SIG-M5 treated with dmso at 0.1 percent for 504 hours (cell line): ENCODE results near the gene ERFE.
A peak's percentile ranks its signal among the peaks of the same experiment; 100 is the strongest.

ENCODE experiments used
- DNase-seq: peaks from one replicate; lab custom pipeline; 2025; ENCODE audit not compliant: unreplicated experiment; lab: John Stamatoyannopoulos, UW

Gene ERFE

DNA sequence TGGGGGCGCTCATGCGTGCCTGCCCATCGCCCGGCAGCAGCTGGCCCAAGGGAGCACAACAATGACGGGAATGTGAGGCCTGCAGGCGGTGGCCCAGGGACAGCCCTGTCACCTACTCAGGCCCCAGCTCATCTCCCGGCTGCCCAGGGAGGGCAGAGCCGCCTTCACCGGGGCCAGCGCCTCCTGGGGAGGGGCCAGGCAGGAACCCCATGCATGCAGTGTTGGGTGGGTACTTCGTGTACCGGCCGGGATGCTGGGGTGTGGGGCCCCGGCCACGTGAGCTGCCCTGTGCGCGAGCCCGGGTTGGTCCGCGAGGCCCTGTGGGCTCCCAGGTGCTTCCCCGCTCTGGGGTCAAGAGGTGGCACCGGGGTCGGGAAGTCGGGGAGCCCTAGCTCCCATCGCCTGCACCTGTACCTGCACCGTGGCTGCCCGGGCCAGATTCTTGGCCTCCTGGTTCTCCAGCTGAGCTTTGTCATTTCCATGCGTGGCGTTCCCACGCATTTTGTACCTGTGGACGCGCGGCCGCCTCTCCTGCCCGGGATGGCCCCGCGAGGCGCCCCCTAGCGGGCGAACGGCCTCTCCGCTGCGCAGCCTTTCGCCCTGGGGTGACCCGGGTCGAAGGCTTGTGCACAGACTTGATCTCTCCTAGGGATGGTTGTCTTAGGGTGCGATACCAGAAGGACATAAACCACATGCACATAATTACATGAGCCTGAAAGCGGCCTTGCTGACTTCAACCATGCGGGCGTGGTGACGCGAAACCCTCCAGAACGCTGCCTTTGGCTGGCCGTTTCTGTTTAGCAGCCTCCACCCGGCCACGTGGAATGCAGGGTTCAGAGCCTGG is 19.4 kb upstream of the ERFE start:
- no peak for DNase-seq

DNA sequence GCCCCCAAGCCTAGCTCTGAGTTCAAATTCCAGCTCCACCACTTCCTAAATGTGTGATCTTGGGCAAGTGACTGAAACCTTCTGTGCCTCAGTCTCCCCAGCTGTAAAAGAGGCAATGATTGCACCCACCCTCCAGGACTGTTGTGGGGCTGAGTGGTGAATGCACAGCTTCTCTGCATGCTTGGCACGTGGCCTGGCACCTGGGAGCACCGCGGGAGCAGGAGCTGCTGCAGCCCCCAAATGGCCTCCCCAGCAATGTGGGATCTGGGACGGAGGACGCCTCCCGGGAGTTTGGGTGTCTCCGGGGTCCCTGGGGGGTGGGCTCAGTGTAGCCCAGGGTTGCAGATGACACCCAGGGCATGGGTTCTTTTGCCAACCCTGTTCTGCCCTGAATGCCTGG is 18.7 kb upstream of the ERFE start:
- DNase-seq, result no peak

DNA sequence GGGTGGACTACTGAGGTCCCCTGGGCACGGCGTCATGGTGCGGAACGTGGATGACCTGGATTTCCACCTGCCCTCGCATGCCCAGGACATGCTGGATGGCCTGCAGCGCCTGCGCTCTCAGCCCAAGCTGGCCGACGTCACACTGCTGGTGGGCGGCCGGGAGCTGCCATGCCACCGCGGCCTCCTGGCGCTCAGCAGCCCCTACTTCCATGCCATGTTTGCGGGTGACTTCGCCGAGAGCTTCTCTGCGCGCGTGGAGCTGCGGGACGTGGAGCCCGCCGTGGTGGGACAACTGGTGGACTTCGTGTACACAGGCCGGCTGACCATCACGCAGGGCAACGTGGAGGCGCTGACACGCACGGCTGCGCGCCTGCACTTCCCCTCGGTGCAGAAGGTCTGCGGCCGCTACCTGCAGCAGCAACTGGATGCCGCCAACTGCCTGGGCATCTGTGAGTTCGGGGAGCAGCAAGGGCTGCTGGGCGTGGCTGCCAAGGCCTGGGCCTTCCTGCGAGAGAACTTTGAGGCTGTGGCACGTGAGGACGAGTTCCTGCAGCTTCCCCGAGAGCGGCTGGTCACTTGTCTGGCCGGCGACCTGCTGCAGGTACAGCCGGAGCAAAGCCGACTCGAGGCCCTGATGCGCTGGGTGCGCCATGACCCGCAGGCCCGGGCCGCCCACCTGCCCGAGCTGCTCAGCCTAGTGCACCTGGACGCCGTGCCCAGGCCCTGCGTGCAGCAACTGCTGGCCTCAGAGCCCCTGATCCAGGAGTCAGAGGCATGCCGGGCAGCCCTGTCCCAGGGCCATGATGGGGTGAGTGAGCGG is 17.8 kb upstream of the ERFE start:
- no peak for DNase-seq

DNA sequence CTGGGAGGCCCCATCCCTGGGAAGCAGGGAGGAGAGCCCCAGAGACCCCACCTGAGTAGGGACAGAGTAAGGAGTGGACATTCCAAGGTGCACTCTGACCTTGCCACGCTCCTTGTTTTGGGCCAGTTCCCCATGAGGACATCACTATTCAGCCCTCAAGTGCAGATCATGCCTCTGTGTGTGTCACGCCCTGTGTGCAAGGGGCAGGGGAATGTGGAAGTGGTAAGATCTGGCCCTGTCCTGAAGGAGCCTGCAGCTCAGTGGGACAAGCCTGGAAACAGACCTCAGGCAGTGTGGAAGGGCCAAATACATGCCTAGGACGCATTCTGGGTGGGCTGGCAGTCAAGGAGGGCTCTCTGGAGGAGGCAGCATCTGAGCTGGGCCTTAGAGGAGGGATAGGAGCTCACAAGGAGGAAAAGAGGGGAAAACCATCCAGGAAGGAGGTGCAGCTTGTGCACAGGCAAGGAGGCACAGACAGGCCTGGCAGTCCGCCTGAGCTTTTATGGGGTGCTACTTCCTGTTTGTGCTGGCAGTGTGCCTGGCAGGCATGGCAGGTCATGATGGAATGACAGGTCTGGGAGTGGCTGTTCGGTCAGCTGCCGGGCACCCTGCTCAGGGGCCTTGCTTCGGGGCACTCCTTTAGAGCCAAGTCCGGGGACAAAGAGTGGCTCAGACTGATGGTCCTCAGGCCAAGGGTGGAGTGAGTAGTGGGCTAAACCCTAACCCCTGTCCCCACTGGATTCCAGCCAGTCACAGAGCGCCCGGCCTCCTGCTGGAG is 17.0 kb upstream of the ERFE start:
- DNase-seq, result peak; percentile 55

DNA sequence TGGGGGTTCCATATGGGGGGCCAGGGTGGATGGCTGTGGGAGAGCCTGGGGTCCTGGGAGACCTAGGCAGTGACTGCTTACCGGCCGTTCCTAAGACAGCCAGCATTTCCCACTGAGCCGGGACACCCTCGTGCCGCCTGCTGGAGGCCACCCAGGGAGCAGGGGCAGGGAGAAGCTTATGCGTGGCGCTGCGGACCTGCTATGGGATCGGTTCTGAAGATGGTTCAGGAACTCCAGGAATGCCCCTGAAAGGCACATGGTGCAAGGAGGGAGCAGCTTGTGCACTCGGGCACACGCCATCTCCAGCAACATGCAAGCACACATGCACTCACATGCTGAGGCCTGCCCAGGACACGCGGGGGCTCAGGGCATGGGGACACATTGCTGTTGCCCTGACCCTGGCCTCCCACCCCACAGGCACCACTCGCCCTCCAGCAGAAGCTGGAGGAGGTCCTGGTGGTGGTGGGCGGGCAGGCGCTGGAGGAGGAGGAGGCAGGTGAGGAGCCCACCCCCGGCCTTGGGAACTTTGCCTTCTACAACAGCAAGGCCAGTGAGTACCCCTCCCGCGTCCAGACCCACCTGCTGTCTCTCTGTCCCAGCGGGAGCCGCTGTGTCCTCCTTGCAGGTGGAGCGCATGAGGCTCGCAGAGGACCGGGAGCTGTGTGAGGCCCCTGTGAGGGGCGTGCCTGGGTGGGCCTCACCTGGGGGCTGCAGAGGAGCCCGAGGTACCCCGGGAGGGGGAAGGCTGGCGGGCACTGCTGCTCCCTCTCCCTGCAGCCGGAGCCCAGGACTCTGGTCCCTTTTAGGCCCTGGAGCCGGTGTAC is 16.2 kb upstream of the ERFE start:
- no peak for DNase-seq

DNA sequence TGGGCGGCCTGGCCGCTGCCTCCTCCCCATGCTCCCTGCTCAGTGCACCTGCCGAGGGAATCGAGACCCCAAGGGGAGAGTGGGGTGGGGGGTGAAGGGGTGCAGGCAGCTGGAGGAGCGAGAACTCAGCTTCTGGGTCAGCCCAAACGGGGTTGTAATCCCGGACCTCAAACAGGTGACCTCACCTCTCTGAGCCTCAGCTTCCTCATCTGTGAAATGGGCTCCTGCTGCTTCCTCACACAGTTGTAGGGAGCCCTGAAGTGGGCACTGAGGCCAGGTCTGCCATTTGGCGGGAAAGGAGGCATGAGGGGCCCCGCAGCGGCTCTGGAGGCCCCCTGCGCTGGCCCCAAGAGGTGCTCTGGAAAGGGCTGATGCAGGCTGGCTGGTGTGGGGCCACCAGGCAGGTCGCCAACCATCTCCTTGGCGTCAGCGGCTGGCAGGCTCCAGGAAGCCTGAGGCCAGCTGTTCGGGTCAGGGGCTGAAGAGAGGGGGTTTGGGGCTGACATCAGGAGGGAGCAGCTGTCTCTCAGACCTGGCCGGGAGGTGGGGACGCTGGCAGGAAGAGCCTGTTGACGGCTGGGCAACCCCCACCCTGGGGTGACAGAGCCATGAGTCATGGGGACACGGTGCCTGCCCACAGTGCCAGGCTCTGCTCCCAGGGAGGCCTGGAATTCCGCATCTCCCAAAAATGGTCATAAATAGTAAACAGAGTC is 15.4 kb upstream of the ERFE start:
- no peak for DNase-seq

DNA sequence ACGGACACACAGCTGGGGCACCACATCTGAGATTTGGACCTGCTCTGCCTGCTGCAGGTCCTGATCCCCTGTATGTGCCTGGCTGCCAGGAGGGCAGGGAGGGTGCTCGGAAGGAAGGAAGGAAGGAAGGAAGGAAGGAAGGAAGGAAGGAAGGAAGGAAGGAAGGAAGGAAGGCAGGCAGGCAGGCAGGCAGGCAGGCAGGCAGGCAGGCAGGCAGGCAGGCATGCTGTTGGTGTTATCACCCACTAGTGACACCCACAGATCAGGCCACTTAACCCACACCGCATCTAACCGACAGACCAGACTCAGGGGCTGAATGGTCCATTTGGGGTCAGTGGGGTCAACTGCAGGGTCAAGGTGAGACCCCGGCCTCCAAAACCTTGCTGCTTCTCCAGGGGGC is 14.5 kb upstream of the ERFE start:
- DNase-seq, result no peak

DNA sequence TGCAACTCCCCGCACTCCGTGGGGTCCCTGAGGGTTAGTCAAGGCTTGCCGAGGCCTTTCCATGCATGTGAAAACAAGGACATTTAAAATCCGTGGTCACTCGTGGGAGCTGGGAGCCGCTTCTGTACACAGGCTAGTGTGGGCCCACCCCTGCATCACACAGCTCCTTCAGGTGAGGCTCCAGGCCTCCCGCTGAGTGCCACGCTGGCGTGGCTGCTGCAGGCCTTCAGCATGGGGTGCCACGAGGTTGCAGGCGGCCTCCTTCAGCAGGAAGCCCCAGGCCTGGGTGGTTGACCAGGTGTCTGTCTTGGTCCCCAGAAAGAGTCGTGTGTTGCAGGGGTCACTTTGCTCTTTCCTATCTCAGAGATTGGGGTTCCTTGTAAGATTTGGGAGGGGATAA is 13.7 kb upstream of the ERFE start:
- DNase-seq, result no peak

DNA sequence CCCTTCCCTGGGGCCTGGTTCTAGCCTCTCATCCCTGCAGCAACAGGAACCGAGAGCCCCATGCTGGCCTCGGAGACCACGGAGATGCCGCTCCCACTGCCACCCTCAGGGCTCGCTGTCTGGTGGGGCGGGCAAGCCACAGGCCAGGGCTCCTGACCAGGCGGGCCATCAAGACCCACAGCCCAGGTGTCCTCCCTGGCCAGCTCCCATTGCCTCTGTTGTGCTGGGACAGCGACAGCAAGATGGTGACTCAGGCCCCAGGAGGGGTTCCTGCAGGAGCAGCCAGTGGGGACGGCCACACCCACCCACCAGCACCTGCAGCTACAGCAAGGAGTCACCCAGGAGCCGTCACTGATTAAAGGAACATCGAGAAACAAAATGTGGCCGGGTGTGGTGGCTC is 12.9 kb upstream of the ERFE start:
- DNase-seq, result no peak

DNA sequence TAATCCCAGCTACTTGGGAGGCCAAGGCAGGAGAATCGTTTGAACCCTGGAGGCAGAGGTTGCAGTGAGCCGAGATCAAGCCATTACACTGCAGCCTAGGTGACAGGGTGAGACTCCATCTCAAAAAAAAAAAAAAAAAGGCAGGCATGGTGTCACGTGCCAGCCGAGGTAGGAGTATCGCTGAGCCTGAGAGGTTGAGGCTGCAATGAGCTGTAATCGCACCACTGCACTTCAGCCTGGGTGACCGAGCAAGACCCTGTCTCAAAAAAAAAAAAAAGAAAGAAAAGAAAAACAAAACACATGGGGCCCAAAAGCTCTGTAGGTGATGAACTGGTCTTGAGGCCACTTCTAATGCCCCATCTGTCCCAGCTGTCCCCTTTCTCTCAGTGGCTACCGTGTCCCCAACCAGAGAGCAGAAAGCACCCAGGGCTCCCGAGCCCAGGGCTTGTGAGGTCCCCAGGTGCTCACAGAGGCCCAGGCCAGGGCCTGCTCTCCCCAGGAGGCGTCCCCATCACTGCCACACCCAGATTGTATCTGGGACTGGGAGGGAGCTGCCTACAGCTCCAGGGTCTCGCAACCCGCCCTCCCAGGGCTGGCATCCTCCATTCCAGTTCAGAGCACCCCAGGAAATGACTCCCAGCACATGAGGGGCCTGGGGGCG is 11.8 kb upstream of the ERFE start:
- no peak for DNase-seq

DNA sequence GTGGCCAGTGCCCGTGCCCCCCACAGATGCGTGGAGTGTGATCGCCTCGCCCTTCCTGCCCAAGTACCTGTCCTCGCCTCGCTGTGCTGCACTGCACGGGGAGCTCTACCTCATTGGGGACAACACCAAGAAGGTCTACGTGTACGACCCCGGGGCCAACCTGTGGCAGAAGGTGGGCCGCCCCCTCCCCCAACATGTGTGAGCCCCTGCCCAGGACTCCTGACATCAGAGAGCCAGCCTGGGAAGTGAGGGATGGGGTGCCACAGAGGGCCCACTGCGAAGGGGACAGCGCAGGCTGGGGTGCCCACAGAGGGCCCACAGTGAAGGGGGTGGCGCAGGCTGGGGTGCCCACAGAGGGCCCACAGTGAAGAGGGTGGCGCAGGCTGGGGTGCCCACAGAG is 9.8 kb upstream of the ERFE start:
- no peak for DNase-seq

DNA sequence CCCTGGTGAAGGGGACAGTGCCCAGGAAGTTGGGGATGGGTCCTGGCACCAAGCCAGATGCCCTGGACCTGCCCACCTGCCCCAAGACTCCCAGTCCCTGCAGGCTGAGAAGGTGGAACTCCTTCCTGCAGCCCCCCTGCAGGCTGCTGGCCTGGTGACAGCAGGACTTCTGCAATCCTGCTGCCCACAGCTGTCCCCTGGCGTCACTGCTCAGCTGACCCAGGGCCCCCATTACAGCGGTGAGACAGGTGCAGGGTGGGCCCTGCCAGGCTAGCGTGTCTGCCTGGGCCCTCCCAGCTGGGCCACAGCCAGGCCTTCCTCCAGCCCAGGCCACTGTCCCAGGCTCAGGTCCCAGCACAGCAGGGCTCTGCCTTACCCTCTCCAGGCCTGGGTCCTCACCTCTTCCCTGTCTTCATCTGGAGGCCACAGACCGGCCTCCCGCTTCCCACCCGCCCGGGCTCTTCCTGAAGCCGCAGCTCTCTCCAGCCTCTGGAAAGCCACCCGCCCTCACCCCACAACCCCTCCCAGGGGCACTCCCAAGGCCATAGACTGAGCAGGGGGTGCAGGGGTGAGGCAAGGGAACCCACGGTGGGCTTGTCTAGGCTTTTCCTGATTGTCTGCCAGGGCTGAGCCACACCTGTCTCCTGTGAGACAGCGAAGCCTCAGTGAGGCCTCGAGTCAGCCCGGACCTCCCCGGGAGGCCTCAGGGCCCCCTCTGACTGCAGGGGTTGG is 8.8 kb upstream of the ERFE start:
- no peak for DNase-seq

DNA sequence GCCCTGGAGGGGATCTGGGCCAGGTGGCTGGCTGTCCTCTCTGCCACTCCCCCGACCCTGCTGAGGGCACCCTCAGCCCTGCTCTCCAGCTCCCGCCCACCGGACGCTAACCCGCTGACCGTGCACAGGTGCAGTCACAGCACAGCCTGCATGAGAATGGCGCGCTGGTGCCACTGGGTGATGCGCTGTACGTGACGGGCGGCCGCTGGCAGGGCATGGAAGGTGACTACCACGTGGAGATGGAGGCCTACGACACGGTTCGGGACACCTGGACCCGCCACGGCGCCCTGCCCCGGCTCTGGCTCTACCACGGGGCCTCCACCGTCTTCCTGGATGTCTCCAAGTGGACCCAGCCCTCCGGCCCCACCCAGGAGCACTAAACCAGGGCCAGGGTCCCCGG is 8.1 kb upstream of the ERFE start:
- no peak for DNase-seq

DNA sequence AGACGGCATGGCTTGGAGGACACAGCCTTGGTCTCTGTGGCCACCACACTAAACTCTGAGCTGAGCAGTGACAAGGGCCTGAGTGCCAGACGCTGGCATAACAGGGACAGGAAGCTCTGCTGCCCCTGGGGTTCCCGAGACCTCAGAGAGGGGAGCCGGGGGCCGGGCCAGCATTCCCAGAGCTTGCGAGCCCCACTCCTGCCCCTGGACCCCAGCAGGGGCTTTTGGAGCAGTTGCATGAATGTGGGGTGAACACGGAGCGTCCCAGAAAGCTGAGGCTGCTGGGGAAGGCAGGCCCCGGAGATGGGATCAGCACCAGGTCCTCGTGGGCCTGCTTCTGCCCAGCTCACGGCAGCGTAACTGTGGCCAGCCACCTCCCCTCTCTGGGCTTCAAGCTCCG is 7.6 kb upstream of the ERFE start:
- no peak for DNase-seq

DNA sequence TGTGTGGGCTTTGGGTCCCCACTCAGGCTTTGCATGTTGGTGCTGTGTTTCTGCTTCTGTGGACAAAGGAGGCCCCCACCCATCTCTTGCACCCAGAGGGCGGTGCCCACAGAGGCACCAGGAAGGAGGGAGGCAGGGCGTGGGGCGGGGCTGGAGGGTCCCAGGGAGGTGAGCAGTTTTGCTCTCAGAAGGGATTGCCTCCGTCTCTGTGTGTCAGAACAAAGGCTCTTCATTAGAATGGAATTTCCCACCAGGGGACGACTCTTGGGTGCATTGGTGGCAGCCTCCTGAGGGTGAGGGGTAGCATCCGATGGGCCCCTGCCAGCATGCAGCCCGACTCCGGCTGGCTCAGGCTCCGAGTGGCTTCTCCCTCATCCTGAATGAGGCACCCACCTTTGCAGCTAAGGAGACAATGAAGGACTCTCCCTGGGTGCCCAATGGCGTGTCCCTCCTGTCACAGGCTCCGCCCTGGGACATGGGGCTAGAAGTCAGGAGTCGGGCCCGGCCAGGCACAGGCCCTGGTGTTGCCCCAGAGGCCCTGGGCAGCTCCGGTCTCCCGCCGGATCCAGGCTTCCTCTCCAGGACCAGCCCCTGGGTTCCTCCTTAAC is 7.0 kb upstream of the ERFE start:
- DNase-seq, result no peak

DNA sequence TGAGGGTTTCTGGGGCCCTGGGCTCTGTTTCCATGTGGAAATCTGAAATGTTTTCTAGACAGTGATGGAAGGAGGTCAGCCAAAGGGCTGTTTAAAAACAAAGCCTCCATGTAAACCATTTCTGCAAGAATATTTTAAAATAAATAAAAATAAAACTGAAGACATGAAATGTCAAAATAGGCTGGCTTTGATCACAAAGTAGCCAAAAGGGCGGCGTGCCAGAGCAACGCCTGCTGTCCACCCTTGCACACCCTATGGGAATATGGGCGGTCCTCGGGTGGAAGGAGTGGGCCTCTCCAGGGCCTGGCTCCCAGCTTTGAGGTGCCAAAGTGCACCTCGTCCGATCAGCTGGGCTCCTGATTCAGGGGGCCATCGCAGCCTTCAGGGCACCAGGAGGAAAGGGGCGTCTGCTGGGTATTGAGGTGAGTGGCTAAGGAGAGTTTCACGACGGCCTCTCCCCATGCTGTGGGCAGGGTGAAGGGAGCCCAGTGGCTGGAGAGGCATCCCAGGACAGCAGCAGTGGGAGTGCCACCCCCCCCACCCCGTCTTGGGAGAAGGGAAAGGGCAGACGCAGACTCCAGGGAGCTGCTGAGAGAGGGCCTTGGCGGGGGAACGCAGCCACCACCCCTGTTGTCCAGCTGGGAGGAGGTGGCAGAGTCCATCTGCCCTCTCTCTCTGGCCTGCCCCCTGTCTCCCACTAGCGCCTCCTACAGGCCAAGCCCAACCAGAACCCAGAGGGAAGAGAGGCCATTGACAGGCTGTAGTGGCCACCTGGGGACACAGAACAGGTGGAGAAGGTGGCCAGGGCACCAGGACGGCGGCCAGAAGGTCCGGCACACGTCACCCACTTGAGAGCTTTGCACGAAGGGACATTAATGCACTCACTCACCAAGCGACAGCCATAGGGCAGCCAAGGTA is 5.7 kb upstream of the ERFE start:
- DNase-seq, result no peak

DNA sequence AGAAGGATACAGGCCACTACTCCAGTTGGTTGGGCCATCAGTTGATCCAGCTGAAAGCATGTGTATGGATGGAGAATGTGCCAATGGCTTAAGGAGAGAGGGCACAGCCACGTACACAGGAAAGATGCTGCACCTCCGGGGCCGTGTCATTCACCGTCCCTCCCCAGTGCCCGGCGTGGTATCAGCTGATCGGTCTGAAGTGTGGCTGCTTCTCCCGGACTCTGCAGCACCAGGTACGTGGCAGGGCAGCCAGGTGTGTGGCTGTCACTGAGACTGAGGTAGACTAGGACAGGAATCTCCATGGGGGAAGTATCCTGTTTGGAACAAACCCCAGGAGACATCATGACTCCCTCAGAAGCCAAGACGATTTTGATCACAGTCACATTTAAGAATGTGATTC is 4.2 kb upstream of the ERFE start:
- no peak for DNase-seq
